H54 (cell line): ENCODE data around the gene HOGA1.

Experiments used
- DNase-seq: peaks from one replicate; pipeline ENCODE4 v3.0.0; 2011; ENCODE audit warnings: low spot score, mixed read lengths; ENCODE audit not compliant: insufficient read length
- FAIRE-seq: peaks from 3 replicates; lab custom pipeline; 2011; peaks lifted over from hg19 to GRCh38; lab: Jason Lieb, UNC
- POLR2A ChIP-seq: IDR thresholded peaks from 2 replicates; pipeline ENCODE4 v1.6.1; 2011; ENCODE audit warnings: low read depth, mild to moderate bottlenecking, low read length

The HOGA1 gene

GRCh38 chr10:97596101-97597082 is 12.2 kb downstream of the HOGA1 start:
- no peak for TF ChIP-seq POLR2A
- DNase-seq (peak; percentile 86), FAIRE-seq (peak; percentile 80)

- FAIRE-seq = no peak
- DNase-seq = no peak
- TF ChIP-seq POLR2A = no peak
Observed at GRCh38 chr10:97597778-97598177, 13.6 kb downstream of the HOGA1 start.

- FAIRE-seq (no peak), DNase-seq (no peak)
- TF ChIP-seq POLR2A = no peak
Observed at GRCh38 chr10:97598407-97599271, 14.4 kb downstream of the HOGA1 start.

GRCh38 chr10:97599272-97599619 is 15.1 kb downstream of the HOGA1 start:
- FAIRE-seq = no peak

GRCh38 chr10:97600616-97601015 is 16.4 kb downstream of the HOGA1 start:
- TF ChIP-seq POLR2A = no peak
- FAIRE-seq = no peak
- no peak for DNase-seq

More at GRCh38 chr10:97599272-97599619, 15.1 kb downstream of the HOGA1 start:
- no peak for TF ChIP-seq POLR2A
- no peak for DNase-seq

GRCh38 chr10:97601268-97602215 is 17.4 kb downstream of the HOGA1 start:
- TF ChIP-seq POLR2A = no peak
- no peak for FAIRE-seq
- DNase-seq = no peak

GRCh38 chr10:97607095-97607636 is 23.0 kb downstream of the HOGA1 start:
- FAIRE-seq (no peak), DNase-seq (no peak)
- no peak for TF ChIP-seq POLR2A

- TF ChIP-seq POLR2A = no peak
- DNase-seq (no peak), FAIRE-seq (no peak)
Observed at GRCh38 chr10:97608991-97609561, 24.9 kb downstream of the HOGA1 start.

- no peak for TF ChIP-seq POLR2A
- DNase-seq (no peak), FAIRE-seq (no peak)
Observed at GRCh38 chr10:97611473-97611872, 27.3 kb downstream of the HOGA1 start.

GRCh38 chr10:97612386-97612785 is 28.2 kb downstream of the HOGA1 start:
- DNase-seq (peak; percentile 62), FAIRE-seq (no peak)
- TF ChIP-seq POLR2A = no peak

GRCh38 chr10:97618285-97618684 is 34.1 kb downstream of the HOGA1 start:
- DNase-seq (no peak), FAIRE-seq (no peak)
- no peak for TF ChIP-seq POLR2A

- FAIRE-seq (no peak), DNase-seq (no peak)
- no peak for TF ChIP-seq POLR2A
Observed at GRCh38 chr10:97618733-97619132, 34.5 kb downstream of the HOGA1 start.
